ENCODE results near the gene SCAMP4. TPM values are rescaled to one million over a fixed set of nuclear protein-coding genes. Genes with fewer than 3 reads are reported as not detected.

SCAMP4 gene
- total RNA-seq, 2 experiments from 2014 or later: 31.0 to 35.0 TPM

GRCh38 chr19:1929021-1929742 lies 24.0 kb downstream of the SCAMP4 start:
- Mint-ChIP-seq H3K27me3 (no peaks in the 10 kb centered on the region), H3K4me3 (peak overlapping the region; percentile 47), H3K4me1 (peaks cover 11% of the 10 kb centered on the region), H3K9me3 (peaks cover 10% of the 10 kb centered on the region), H3K27ac (no peak overlapping the region), H3K36me3 (peaks cover 8% of the 10 kb centered on the region)
- peak; percentile 87 for DNase-seq

DNA sequence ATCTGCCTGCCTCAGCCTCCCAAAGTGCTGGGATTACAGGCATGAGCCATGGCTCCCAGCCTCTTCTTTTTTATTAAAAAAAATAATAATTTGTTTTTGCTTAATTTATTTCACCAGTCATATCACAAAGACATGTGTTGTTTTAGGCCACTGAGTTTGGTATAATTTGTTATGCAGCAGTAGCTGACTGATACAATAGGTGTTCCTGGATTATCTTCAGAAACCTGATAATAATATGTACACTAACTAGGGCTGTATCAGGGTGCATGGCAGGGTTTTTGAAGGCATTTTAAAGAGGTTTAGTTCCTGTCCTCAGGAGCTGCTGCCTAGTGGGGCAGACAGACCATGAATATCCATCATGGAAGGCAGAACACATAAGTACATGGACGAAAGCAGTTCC lies 26.2 kb downstream of the SCAMP4 start:
- H3K9me3 Mint-ChIP-seq: peaks cover 13% of the 10 kb centered on the region
- H3K36me3 Mint-ChIP-seq: peaks cover 14% of the 10 kb centered on the region
- peaks cover 11% of the 10 kb centered on the region for H3K4me1 Mint-ChIP-seq
- no peak overlapping the region for H3K4me3 Mint-ChIP-seq
- no peaks in the 10 kb centered on the region for H3K27me3 Mint-ChIP-seq
- no peak overlapping the region for H3K27ac Mint-ChIP-seq
- DNase-seq: no peak

- H3K4me3 Mint-ChIP-seq: no peak overlapping the region
- H3K27me3 Mint-ChIP-seq: no peaks in the 10 kb centered on the region
- DNase-seq: no peak
- peaks cover 11% of the 10 kb centered on the region for H3K4me1 Mint-ChIP-seq
- peaks cover 17% of the 10 kb centered on the region for H3K36me3 Mint-ChIP-seq
- peaks cover 13% of the 10 kb centered on the region for H3K9me3 Mint-ChIP-seq
- H3K27ac Mint-ChIP-seq: no peak overlapping the region
Observed at GRCh38 chr19:1932395-1932794, 27.2 kb downstream of the SCAMP4 start.

DNA sequence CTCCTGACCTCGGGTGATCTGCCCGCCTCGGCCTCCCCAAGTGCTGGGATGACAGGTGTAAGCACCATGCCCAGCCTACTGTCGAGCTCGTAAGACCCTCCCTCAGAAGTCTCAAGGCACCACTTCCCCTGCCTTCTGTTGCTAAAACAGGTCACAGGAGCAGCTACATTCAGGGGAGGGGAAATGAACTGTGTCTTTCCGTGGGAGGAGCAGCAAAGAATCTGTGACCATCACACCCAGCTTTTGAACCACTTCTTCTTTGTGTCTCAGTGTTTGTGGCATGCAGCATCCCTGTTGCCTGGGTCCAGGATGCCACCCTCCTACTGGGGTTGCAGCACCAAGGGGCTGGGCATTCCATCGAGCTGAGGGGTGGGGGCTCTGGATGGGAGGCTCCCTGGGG lies 28.0 kb downstream of the SCAMP4 start:
- H3K27ac Mint-ChIP-seq: no peak overlapping the region
- H3K9me3 Mint-ChIP-seq: peaks cover 13% of the 10 kb centered on the region
- no peak overlapping the region for H3K4me3 Mint-ChIP-seq
- H3K27me3 Mint-ChIP-seq: no peaks in the 10 kb centered on the region
- H3K4me1 Mint-ChIP-seq: peaks cover 10% of the 10 kb centered on the region
- peaks cover 17% of the 10 kb centered on the region for H3K36me3 Mint-ChIP-seq
- no peak for DNase-seq

DNA sequence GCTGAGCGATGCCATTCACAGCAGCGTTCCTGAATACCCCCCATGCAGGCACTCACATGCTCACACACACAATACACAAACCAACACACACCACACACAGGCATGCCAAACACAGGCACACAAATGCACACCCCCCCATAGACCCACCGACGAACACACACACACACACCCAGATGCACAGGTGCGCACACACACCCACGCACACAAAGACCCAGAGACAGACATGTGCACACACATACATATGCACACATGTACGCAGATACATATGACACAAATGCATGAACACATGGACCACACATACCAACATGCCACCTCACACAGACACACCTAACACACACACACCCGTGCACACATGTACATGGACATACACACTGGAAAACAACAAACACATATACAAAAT lies 28.7 kb downstream of the SCAMP4 start:
- H3K4me3 Mint-ChIP-seq: no peak overlapping the region
- H3K27ac Mint-ChIP-seq: no peak overlapping the region

DNA sequence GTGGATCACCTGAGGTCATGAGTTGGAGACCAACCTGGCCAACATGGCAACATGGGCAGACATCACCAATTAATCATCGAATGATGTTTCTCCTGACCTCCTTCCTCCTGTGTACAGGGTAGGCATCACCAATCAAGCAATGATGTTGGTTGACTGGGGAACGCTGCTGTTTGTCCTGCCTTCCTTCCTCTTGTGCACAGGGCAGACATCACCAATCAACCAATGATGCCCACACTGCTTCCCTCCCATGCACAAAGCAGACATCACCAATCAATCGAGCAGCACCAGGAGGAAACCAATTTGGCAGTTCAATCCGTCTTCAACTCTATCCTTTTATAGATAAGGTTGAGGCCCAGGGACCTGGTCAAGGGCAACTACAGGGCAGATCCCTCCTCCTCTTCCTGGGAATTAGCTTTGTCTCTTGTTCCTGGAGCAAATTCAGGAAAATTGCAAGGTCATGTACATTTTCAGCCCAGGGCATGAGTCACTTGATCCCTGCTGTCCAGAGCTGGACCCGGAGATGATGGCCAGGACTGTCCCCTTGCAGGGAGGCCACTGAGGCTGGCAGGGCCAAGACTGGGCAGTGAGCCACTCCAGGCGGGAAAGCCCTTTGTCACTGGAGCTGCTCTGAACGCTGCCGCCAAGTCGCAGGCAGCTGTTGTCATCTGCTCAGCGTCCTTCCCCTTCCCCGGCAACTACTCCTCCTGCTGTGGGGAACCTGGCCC lies 30.4 kb downstream of the SCAMP4 start:
- Mint-ChIP-seq H3K27me3 (no peaks in the 10 kb centered on the region), H3K4me1 (peaks cover 16% of the 10 kb centered on the region), H3K9me3 (peaks cover 13% of the 10 kb centered on the region), H3K4me3 (no peak overlapping the region), H3K27ac (no peak overlapping the region), H3K36me3 (peaks cover 17% of the 10 kb centered on the region)
- no peak for DNase-seq

More for the DNA sequence above, 28.7 kb downstream of the SCAMP4 start:
- Mint-ChIP-seq H3K36me3 (peaks cover 17% of the 10 kb centered on the region), H3K27me3 (no peaks in the 10 kb centered on the region), H3K9me3 (peaks cover 13% of the 10 kb centered on the region), H3K4me1 (peaks cover 11% of the 10 kb centered on the region)
- no peak for DNase-seq

DNA sequence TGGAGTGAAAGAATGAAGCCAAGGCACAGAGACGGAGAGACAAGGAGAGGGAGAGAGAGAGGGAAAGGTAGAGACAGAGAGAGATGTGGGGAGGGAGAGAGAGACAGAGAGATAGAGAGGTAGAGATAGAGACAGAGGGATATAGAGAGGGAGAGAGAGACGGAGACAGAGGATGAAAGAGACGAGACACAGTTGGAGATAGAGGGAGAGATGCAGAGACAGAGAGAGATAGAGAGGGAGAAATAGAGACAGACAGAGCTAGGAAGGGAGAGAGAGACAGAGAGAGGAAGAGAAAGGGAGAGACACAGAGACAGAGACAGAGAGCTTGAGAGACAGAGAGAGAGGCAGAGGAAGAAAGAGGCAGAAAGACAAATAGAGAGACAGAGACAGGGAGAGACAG lies 31.2 kb downstream of the SCAMP4 start:
- Mint-ChIP-seq H3K9me3 (peaks cover 12% of the 10 kb centered on the region), H3K27me3 (no peaks in the 10 kb centered on the region), H3K4me3 (no peak overlapping the region), H3K27ac (no peak overlapping the region), H3K4me1 (peaks cover 16% of the 10 kb centered on the region), H3K36me3 (peaks cover 17% of the 10 kb centered on the region)
- DNase-seq: no peak

DNA sequence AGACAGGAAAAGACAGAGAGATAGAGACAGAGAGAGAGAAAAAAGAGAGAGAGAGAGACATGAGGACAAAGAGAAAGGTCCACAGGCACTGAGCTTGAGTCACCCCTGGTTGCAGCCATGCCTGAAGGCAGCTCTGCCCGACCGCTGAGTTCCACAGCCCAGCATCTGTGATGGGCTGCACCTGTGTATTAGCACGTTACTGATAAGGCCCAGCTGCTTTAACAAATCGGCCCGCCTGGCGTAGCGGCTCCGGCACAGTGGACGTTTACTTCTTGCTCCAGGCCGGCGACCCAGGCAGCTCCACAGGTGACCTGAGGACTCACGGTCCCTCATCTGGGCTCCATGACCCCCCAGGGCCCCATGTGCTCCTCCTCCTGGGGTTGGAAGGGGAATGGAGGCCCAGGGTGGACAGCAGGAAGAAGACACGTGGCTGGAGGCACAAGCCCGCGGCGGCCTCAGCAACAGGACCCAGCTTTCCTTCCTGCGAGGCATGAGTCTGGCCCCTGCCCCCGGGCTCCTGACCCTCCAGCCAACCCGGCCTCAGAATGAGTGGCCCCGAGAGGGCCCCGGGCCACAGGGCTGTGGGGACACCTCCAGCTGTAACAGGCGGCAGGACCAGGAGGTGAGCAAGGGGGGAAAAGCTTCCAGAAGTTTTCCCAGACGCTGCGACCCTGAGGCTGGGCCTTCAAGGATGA lies 31.9 kb downstream of the SCAMP4 start:
- peaks cover 12% of the 10 kb centered on the region for H3K36me3 Mint-ChIP-seq
- H3K4me1 Mint-ChIP-seq: peaks cover 16% of the 10 kb centered on the region
- no peak overlapping the region for H3K4me3 Mint-ChIP-seq
- no peak overlapping the region for H3K27ac Mint-ChIP-seq
- peaks cover 7% of the 10 kb centered on the region for H3K9me3 Mint-ChIP-seq
- DNase-seq: no peak
- H3K27me3 Mint-ChIP-seq: no peaks in the 10 kb centered on the region

DNA sequence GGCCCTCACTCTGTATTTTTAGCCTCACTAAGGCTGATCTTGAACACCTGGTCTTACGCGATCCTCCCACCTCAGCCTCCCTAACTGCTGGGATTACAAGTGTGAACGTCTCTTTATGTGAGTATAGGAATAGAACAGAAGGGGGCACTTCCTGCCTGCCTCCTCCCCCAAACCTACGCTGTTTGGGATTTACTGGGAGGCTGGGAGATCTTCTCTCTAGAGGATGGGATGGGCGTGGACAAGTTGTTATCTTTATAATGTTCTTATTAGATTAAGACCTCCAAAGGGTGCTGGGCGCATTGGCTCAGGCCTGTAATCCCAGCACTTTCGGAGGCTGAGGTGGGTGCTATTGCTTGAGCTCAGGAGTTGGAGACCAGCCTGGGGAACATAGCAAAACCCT lies 32.9 kb downstream of the SCAMP4 start:
- H3K9me3 Mint-ChIP-seq: peaks cover 3% of the 10 kb centered on the region

DNA sequence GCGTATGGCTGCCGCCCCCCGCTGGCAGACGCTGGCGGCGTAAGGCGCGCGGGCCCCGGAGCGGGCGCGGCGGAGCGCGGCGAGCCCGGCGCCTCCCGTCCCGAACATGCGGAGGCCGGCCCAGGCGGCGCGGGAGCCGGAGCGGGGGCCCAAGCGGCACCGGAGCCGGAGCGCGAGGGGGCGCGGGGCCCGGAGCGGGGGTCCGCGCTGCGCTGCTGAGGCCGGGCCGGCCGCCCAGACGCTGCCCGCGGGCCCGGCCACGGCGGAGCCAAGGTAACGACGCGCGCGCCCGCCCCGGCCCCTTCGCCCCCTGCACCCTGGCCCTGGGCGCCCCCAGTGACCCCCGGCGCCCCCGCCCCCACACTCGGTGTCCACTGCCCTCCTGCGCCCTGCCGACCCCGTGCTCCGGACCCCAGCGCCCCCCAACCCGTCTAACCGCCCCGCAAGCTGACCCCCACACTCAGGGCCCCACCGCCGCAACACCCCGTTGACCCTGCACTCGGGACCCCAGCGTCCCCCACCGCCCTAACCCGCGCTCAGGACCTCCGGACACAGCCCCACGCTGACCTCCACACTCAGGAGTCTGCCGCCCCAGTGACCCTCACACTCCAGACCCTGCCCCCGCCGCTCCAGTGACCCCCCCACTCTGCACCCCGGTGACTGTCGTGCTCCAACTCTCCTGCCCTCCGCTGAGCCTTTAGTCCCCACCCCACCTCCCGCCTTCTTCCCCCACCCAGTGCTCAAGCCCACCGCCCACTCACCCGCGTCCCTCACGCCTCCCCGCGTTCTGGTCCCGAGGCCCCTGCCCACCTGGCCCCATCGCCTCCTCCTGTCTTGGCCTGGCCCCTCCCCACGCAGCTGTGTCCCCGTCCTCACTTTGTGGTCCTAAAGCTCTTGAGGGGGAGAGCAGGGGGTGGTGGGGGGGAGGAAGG lies 36.2 kb downstream of the SCAMP4 start, which contains the start of gene CSNK1G2:
CSNK1G2 (plus strand) TSS at position 27 of the 932 bp plus-strand sequence. CDS start 28,601 bp downstream, outside the sequence.
- DNase-seq: no peak
- H3K4me1 Mint-ChIP-seq: peaks cover 31% of the 10 kb centered on the region
- peaks cover 6% of the 10 kb centered on the region for H3K36me3 Mint-ChIP-seq
- peak within 1 kb of the TSS; percentile 91 for H3K27ac Mint-ChIP-seq
- H3K27me3 Mint-ChIP-seq: no peaks in the 10 kb centered on the region
- H3K9me3 Mint-ChIP-seq: no peaks in the 10 kb centered on the region
- H3K4me3 Mint-ChIP-seq: peak within 1 kb of the TSS; percentile 91

More for the DNA sequence above, 32.9 kb downstream of the SCAMP4 start:
- no peak overlapping the region for H3K27ac Mint-ChIP-seq
- peaks cover 9% of the 10 kb centered on the region for H3K36me3 Mint-ChIP-seq
- H3K4me1 Mint-ChIP-seq: peaks cover 20% of the 10 kb centered on the region
- no peak for DNase-seq
- H3K4me3 Mint-ChIP-seq: no peak overlapping the region
- H3K27me3 Mint-ChIP-seq: no peaks in the 10 kb centered on the region

DNA sequence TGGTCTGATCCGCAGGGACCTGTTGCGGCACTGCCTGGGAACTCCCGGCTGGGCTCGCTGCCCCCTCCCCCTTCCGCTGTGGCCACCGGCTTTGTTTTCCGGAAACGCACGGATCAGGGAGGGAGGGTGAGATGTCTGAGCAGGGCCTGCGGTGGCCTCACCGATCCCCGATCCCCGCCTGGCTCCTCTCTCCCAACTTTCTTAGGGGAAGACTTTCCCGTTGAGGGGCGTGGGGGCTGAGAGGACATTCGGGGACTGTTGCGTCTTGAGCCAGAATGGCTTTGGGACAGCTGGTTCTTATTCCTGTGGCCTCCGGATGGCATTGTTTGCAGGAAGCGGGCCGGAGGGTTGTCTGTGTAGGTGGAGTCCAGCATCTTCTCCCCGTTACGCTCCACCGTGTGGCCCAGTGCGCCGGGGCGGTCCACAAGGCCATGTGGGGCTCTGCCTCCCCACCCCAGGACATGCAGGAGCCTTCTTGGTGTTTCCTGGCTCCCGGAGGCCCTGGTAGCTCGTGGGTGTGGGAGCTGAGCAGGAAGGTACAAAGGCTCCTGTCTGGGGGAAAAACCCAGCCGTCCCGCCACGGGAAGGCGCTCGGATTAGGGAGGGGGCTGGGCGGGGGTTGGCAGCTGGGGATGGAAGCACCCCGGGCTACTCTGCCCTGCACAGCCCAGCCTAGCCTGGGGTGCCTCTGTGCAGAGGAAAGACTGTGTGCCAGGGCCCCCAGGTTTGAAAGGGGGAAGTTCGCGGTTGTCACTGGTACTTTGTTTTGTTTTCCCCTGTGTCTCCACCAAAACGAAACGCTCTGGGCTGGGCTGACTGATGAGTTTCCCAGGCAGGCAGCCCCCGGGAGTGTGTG lies 37.1 kb downstream of the SCAMP4 start:
- Mint-ChIP-seq H3K36me3 (peaks cover 2% of the 10 kb centered on the region), H3K9me3 (no peaks in the 10 kb centered on the region), H3K4me1 (peaks cover 31% of the 10 kb centered on the region), H3K4me3 (peak overlapping the region; percentile 91), H3K27me3 (no peaks in the 10 kb centered on the region), H3K27ac (peak overlapping the region; percentile 89)
- peak; percentile 81 for DNase-seq

DNA sequence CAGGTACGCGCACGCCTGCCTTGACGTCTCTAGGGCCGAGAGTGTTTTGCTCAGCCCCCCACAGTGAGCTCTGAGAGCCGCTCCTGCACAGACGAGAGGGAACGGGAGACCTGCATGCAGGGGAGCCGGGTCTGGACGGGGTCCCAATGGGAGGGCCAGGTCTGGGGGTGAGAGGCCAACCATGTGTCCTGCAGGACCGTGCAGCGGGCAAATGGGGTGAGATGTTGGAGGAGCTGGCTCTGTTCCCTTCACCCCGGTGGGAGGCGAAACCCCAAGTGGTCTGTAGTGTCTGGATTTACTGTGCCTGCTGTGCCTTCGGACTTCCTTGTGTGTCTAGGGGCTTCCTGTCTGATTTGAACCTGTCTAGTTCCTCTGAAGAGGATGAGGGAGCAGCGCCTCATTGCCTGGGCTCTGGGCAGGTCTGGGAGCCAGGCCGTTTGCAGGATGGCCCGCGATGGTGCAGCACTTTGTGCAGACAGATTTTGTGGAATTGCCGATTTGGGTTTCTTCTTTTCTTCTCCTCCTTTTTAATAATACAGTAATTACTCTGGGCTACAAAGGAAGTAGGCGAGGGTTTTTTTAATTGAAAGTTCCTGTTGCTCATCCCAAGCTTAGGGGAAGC lies 37.8 kb downstream of the SCAMP4 start:
- Mint-ChIP-seq H3K4me1 (peaks cover 30% of the 10 kb centered on the region), H3K4me3 (peak overlapping the region; percentile 91), H3K27ac (peak overlapping the region; percentile 89), H3K36me3 (peaks cover 2% of the 10 kb centered on the region), H3K27me3 (no peaks in the 10 kb centered on the region), H3K9me3 (no peaks in the 10 kb centered on the region)
- DNase-seq: no peak

- peak overlapping the region; percentile 91 for H3K4me3 Mint-ChIP-seq
- H3K36me3 Mint-ChIP-seq: peaks cover 2% of the 10 kb centered on the region
- peaks cover 28% of the 10 kb centered on the region for H3K4me1 Mint-ChIP-seq
- H3K27me3 Mint-ChIP-seq: no peaks in the 10 kb centered on the region
- DNase-seq: no peak
- no peaks in the 10 kb centered on the region for H3K9me3 Mint-ChIP-seq
- peak overlapping the region; percentile 89 for H3K27ac Mint-ChIP-seq
Observed at GRCh38 chr19:1943661-1944087, 38.5 kb downstream of the SCAMP4 start.
